H1 (cell line): Measurements from ENCODE around the gene ADGRL3.

ENCODE experiments used
- CEBPB ChIP-seq: IDR thresholded peaks from 2 replicates; pipeline ENCODE4 v1.6.1; 2012; ENCODE audit warnings: low read depth, low read length
- EGR1 ChIP-seq: IDR thresholded peaks from 2 replicates; pipeline ENCODE4 v1.6.1; 2011; ENCODE audit warnings: low read depth, low read length, borderline replicate concordance
- GABPA ChIP-seq: IDR thresholded peaks from 2 replicates; pipeline ENCODE4 v1.6.1; 2011; ENCODE audit warnings: mild to moderate bottlenecking, low read length, moderate library complexity, borderline replicate concordance; ENCODE audit not compliant: insufficient read depth
- JUN ChIP-seq: IDR thresholded peaks from 2 replicates; pipeline ENCODE4 v1.6.1; 2011; ENCODE audit warnings: low read depth, mild to moderate bottlenecking, improper control_type of control experiment, low read length
- POLR2A ChIP-seq, 2 experiments: IDR thresholded peaks; 1 replicate in 1 of 2; 2 replicates in 1 of 2; pipeline ENCODE4 v1.6.1; 2011; ENCODE audit warnings: low read depth in 2 of 2, low read length in 2 of 2, mild to moderate bottlenecking in 2 of 2; ENCODE audit errors: control extremely low read depth in 1 of 2
- POLR2AphosphoS5 ChIP-seq: IDR thresholded peaks from 2 replicates; pipeline ENCODE4 v1.6.1; 2011; ENCODE audit warnings: low read depth, low read length
- RAD21 ChIP-seq, 2 experiments: IDR thresholded peaks in 1 of 2; conservative IDR thresholded peaks in 1 of 2; 2 replicates each; pipeline ENCODE4 v1.6.1; 2011; ENCODE audit warnings: low read depth in 2 of 2, low read length in 2 of 2, improper control_type of control experiment in 1 of 2, inconsistent platforms in 1 of 2, mild to moderate bottlenecking in 1 of 2, moderate library complexity in 1 of 2
- SRF ChIP-seq: IDR thresholded peaks from 2 replicates; pipeline ENCODE4 v1.6.1; 2011; ENCODE audit warnings: mild to moderate bottlenecking, low read depth, low read length, moderate library complexity
- TAF1 ChIP-seq: IDR thresholded peaks from 2 replicates; pipeline ENCODE4 v1.6.1; 2011; ENCODE audit warnings: mild to moderate bottlenecking, low read depth, low read length
- TCF12 ChIP-seq: IDR thresholded peaks from 2 replicates; pipeline ENCODE4 v1.6.1; 2011; ENCODE audit warnings: low read depth, mild to moderate bottlenecking, low read length
- TEAD4 ChIP-seq: IDR thresholded peaks from 2 replicates; pipeline ENCODE4 v1.6.1; 2012; ENCODE audit warnings: low read depth, low read length, inconsistent platforms, mixed read lengths
- YY1 ChIP-seq: IDR thresholded peaks from 2 replicates; pipeline ENCODE4 v1.6.1; 2011; ENCODE audit warnings: low read depth, mild to moderate bottlenecking, low read length
- TF ChIP-seq, protein P1 (sequence below), 3 experiments: IDR thresholded peaks; 1 replicate in 2 of 3; 2 replicates in 1 of 3; pipeline versions ENCODE4 v1.5.1 to v1.6.1; 2011; ENCODE audit warnings: low read length in 3 of 3, mild to moderate bottlenecking in 3 of 3, inconsistent platforms in 2 of 3, low read depth in 1 of 3, moderate library complexity in 1 of 3; ENCODE audit not compliant: insufficient read depth in 1 of 3; ENCODE audit errors: control extremely low read depth in 1 of 3

DNA sequence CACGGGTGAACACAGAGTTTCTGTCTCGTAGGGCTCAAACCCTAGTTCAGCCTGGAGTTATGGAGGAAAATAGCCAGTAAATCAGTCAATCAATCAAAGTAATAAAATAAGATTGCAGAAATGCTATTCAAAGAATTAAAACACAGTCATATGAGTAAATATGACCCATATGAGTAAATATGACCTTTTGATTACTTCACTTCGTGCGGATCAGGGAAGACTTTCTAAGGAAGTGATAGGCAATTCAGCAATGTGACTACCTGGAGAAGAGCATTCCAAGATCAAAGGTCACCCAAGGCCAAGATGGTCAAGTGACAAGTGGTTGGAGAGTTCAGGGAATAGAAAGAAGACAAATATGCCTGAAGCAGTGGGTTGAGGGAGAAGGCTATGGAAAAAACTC, 722.6 kb downstream of the ADGRL3 start:
- TF ChIP-seq, protein P1, sequence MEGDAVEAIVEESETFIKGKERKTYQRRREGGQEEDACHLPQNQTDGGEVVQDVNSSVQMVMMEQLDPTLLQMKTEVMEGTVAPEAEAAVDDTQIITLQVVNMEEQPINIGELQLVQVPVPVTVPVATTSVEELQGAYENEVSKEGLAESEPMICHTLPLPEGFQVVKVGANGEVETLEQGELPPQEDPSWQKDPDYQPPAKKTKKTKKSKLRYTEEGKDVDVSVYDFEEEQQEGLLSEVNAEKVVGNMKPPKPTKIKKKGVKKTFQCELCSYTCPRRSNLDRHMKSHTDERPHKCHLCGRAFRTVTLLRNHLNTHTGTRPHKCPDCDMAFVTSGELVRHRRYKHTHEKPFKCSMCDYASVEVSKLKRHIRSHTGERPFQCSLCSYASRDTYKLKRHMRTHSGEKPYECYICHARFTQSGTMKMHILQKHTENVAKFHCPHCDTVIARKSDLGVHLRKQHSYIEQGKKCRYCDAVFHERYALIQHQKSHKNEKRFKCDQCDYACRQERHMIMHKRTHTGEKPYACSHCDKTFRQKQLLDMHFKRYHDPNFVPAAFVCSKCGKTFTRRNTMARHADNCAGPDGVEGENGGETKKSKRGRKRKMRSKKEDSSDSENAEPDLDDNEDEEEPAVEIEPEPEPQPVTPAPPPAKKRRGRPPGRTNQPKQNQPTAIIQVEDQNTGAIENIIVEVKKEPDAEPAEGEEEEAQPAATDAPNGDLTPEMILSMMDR (IDR thresholded peaks at IDR 0.05; ENCODE audit: control extremely low read depth in 1 of 3, insufficient read depth in 1 of 3, low read depth in 1 of 3, low read length in 3 of 3): no peak
- TF ChIP-seq JUN (no peak), POLR2A (IDR thresholded peaks at IDR 0.05; ENCODE audit: control extremely low read depth in 1 of 2, low read depth in 2 of 2, low read length in 2 of 2) (no peak), POLR2AphosphoS5 (no peak), CEBPB (no peak), SRF (no peak), EGR1 (no peak), YY1 (no peak), TEAD4 (no peak), GABPA (no peak), TCF12 (no peak), TAF1 (no peak), RAD21 (IDR thresholded peaks at IDR 0.05 in 1 of 2, conservative IDR thresholded peaks at IDR 0.05 in 1 of 2; ENCODE audit: low read depth in 2 of 2, low read length in 2 of 2) (no peak)
